Spleen (tissue), 11 donors: ENCODE measurements around the gene CFAP20. TPM values are rescaled to one million over a fixed set of nuclear protein-coding genes. Genes with fewer than 3 reads are reported as not detected.
"Not testable (repeated sequence)": the region's sequence is repeated elsewhere in the genome, so short reads cannot be mapped to it uniquely, and the experiment has no call there.

ENCODE experiments used
- DNase-seq: peaks from one replicate; pipeline ENCODE4 v3.0.0-alpha.2; 2020
- H3K27ac ChIP-seq, 8 donors: fragments of 200-600 bp; sonication (generic) in 7 of 8; 1 replicate in 4 of 8; 2 replicates in 4 of 8; pipeline versions ENCODE4 v1.5.0 to v1.8.0; 2016 to 2021; ENCODE audit warnings: inconsistent platforms in 4 of 8, mild to moderate bottlenecking in 4 of 8, moderate library complexity in 1 of 8
- H3K27me3 ChIP-seq, 7 donors: fragments of 200-600 bp; sonication (generic) in 6 of 7; replicated peaks in 1 of 7; 1 replicate in 4 of 7; 2 replicates in 3 of 7; pipeline versions ENCODE4 v1.5.0 to v1.8.0; 2016 to 2021; ENCODE audit warnings: inconsistent platforms in 3 of 7, mild to moderate bottlenecking in 1 of 7
- H3K36me3 ChIP-seq, 6 donors: fragments of 200-600 bp; sonication (generic) in 5 of 6; 1 replicate in 4 of 6; 2 replicates in 2 of 6; pipeline versions ENCODE4 v1.5.0 to v1.8.0; 2016 to 2021; ENCODE audit warnings: inconsistent platforms in 2 of 6
- H3K4me1 ChIP-seq, 6 donors: fragments of 200-600 bp; sonication (generic) in 5 of 6; 1 replicate in 3 of 6; 2 replicates in 3 of 6; pipeline versions ENCODE4 v1.5.0 to v1.8.0; 2016 to 2021; ENCODE audit warnings: inconsistent platforms in 3 of 6
- H3K4me3 ChIP-seq, 8 donors: fragments of 200-600 bp; sonication (generic) in 7 of 8; 1 replicate in 4 of 8; 2 replicates in 4 of 8; pipeline versions ENCODE4 v1.5.0 to v1.8.0; 2016 to 2021; ENCODE audit warnings: inconsistent platforms in 4 of 8, mild to moderate bottlenecking in 4 of 8, moderate library complexity in 2 of 8
- H3K9me3 ChIP-seq, 8 donors: fragments of 200-600 bp; sonication (generic) in 7 of 8; 1 replicate in 4 of 8; 2 replicates in 4 of 8; pipeline versions ENCODE4 v1.5.0 to v1.8.0; 2016 to 2021; ENCODE audit warnings: inconsistent platforms in 4 of 8
- POLR2A ChIP-seq, 3 donors: fragments of 450-650 bp; IDR thresholded peaks; one replicate each; pipeline ENCODE4 v1.5.1; 2017; ENCODE audit warnings: antibody characterized with exemption in 3 of 3, mild to moderate bottlenecking in 1 of 3
- POLR2AphosphoS5 ChIP-seq, 3 donors: sonication (generic); formaldehyde crosslinking; IDR thresholded peaks; one replicate each; pipeline ENCODE4 v1.5.1; 2017; ENCODE audit warnings: antibody characterized with exemption in 3 of 3
- WGBS, 5 donors: extraction: QIAGEN DNeasy Blood & Tissue Kit in 3 of 5; methylation state at CpG; one replicate each; pipeline versions ENCODE4 v1.1.5 to v1.1.7; 2013 to 2018; 5-methylcytosine and 5-hydroxymethylcytosine counted together
- intact Hi-C: fragments of 100-400 bp; cut with DNase I; formaldehyde crosslinking; loops from one replicate; pipeline ENCODE4 v1.15.0; 2023; ENCODE audit warnings: low total_unique reads
- polyA plus RNA-seq, 3 donors: library from polyadenylated mRNA; stranded (reverse); fragments of 200-250 nt; gene quantifications; one replicate each; pipeline ENCODE4 v1.2.1, GENCODE V29; 2013
- total RNA-seq, 7 donors: library from RNA; depleted of rRNA in 3 of 7; stranded (reverse); fragments of >200 nt in 3 of 7; fragmentation: NEBNext Ultra II Directional in 4 of 7; extraction: Animal tissue kit (Norgen Biotek cat#: 25700) in 4 of 7; gene quantifications; one replicate each; pipeline versions ENCODE4 v1.1.0 to v1.2.1, GENCODE V29; 2016 to 2021
- TF ChIP-seq, protein P1 (sequence below), 11 experiments: fragments of 200-600 bp in 7 of 11; fragments of 450-650 bp in 4 of 11; sonication (generic) in 4 of 11; IDR thresholded peaks in 8 of 11; conservative IDR thresholded peaks in 3 of 11; 1 replicate in 7 of 11; 2 replicates in 4 of 11; pipeline versions ENCODE4 v1.4.0 to v1.8.0; 2016 to 2021; ENCODE audit warnings: antibody characterized with exemption in 11 of 11, inconsistent platforms in 4 of 11, mild to moderate bottlenecking in 1 of 11
- donor health status: healthy with polysubstance abuse.
- donor health status: DM: no; HTN: no; CAD: no; lungs with moderate emphysema.
- donor health status: DM: no; HTN: no; CAD: no.
- donor health status: Bipolar disorder and iron deficiency.
- donor health status: healthy.
- donor health status: DM: no; HTN: no; CAD: no.
- donor health status: DM: yes; HTN: yes; CAD: no.

The CFAP20 gene
- total and polyA plus RNA-seq, 10 donors: 12.0 to 51.3 (median 23.8) TPM

DNA sequence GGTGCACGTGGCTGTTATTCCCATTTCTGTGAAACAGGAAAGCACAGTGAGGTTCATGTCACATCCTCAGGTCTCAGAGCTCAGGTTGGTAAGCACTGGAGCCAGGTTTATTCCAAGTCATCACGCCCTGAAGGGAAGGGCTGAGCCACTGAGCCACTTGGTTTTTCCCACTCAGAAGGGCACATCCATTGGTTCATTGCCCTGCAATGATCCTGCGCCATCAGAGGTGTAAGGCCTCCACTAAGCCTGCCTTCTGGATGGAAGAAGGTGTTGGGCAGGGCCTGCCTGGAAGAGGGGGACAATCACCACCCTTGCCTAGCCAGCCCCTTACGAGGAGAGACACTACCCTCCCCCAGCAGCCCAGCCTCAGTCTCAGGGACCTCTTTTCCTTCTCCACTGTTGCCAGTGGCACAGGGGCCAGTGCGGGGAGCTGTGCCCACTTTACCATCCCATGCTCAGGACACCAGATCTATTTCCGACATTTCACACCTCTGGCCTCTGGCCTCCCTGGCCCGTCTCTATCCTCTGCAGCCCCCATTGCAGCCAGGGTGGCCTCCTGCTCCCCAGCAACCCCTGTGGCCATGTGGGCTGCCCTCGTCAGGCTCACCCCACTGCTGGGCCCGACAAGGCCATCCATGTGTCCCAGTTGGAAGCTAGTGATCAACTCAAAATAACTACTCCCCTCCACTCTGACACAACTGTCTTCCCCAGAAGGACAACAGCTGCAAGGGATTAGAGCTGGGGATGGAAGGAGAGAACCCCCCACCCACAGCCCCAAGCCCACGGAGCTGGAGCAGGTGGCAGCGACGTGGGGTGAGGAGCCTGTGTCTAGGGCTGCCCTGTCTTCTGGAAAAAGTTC, 29.9 kb downstream of the CFAP20 start:
- 89 to 94% (median 92%) methylated on average over 11 to 12 of the region's 12 CpGs for WGBS, 5 donors
- H3K36me3 ChIP-seq: no peaks in the 10 kb centered on the region
- intact Hi-C loops: no loop called here
- DNase-seq: no peak
- H3K27me3 ChIP-seq: peaks cover 0 to 3% (median 0%) of the 10 kb centered on the region in 7 donors
- TF ChIP-seq POLR2AphosphoS5 (IDR thresholded peaks at IDR 0.05) (no peak), POLR2A (IDR thresholded peaks at IDR 0.05) (no peak)
- TF ChIP-seq, protein P1, sequence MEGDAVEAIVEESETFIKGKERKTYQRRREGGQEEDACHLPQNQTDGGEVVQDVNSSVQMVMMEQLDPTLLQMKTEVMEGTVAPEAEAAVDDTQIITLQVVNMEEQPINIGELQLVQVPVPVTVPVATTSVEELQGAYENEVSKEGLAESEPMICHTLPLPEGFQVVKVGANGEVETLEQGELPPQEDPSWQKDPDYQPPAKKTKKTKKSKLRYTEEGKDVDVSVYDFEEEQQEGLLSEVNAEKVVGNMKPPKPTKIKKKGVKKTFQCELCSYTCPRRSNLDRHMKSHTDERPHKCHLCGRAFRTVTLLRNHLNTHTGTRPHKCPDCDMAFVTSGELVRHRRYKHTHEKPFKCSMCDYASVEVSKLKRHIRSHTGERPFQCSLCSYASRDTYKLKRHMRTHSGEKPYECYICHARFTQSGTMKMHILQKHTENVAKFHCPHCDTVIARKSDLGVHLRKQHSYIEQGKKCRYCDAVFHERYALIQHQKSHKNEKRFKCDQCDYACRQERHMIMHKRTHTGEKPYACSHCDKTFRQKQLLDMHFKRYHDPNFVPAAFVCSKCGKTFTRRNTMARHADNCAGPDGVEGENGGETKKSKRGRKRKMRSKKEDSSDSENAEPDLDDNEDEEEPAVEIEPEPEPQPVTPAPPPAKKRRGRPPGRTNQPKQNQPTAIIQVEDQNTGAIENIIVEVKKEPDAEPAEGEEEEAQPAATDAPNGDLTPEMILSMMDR (IDR thresholded peaks at IDR 0.05 in 8 of 11, conservative IDR thresholded peaks at IDR 0.05 in 3 of 11): no peak
- H3K4me3 ChIP-seq: no peak overlapping the region
- H3K27ac ChIP-seq: no peak overlapping the region
- no peaks in the 10 kb centered on the region for H3K9me3 ChIP-seq
- H3K4me1 ChIP-seq: peaks cover 0 to 19% (median 6%) of the 10 kb centered on the region in 6 donors

DNA sequence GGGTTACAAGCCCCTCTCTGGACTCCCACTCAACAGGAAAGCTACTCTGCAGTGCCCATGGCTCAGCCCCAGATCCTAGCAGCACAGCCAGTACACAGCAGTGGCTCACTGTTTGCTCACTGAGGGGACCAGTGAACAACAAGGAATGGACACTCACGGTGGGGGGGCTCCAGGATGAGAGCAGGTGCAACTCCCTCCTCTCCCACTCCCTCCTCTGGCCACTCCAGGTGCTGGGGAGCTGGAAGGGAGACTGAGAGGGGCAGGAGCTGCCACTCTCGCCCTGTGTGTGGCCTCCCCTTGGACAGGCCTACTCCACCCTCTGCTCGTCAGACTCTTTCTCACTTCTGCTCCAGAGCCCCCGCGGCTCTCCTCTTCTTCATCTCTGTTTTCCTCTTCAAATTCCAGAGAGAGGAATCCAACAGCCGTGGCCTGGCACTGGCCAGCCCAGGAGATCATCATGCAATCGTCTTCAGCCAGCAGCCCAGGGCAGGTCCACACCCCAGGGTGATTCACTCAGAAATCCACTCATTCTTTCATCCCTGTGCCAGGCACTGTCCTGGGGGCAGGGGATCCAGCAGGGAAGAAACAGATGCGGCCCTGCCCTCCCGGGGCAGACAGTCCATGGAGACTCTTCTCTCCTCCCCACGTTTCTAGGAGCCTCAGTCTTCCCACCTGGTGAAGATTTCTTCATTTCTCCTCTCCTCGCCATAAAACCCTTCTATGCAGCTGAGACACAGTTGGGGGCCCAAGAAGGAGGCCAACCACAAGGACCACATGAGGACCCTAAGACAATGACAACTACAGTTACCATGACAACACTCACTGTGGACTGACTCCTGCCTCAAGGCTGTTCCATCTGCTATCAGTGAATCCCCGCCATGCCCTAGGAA, 30.7 kb downstream of the CFAP20 start:
- DNase-seq: no peak
- H3K9me3 ChIP-seq: no peaks in the 10 kb centered on the region
- H3K36me3 ChIP-seq: no peaks in the 10 kb centered on the region
- TF ChIP-seq, protein P1 (IDR thresholded peaks at IDR 0.05 in 8 of 11, conservative IDR thresholded peaks at IDR 0.05 in 3 of 11): no peak
- TF ChIP-seq POLR2AphosphoS5 (IDR thresholded peaks at IDR 0.05): no peak
- H3K27me3 ChIP-seq: peaks cover 0 to 3% (median 0%) of the 10 kb centered on the region in 7 donors
- WGBS, 5 donors: 80 to 91% (median 88%) methylated on average over 12 of the region's 12 CpGs
- H3K4me1 ChIP-seq: peaks cover 0 to 19% (median 6%) of the 10 kb centered on the region in 6 donors
- intact Hi-C loops: no loop called here
- H3K27ac ChIP-seq: no peak overlapping the region
- H3K4me3 ChIP-seq: no peak overlapping the region

DNA sequence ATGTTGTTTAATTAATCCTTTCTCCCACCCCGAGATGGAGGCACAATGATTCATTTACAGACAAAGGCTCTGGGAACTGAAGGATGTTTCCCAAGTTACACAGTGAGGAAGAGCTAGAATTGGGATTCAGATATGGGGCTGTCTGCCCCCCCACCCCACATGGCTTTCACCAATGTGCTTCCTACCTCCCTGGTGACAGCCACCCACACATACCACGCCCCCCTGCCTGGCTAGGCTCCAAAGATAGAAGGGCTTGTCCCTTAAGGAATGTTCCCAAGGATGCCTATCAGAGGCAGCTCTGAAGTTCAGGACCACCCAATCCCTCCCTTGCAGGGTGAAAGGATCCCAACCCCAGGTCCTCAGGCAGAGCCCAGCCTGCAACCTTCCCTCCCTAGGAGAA, 32.9 kb downstream of the CFAP20 start:
- no peak overlapping the region for H3K27ac ChIP-seq
- peaks cover 0 to 3% (median 0%) of the 10 kb centered on the region in 7 donors for H3K27me3 ChIP-seq
- H3K9me3 ChIP-seq: no peaks in the 10 kb centered on the region
- H3K36me3 ChIP-seq: no peaks in the 10 kb centered on the region
- TF ChIP-seq, protein P1 (IDR thresholded peaks at IDR 0.05 in 8 of 11, conservative IDR thresholded peaks at IDR 0.05 in 3 of 11): no peak
- TF ChIP-seq POLR2A (IDR thresholded peaks at IDR 0.05): no peak
- no peak for TF ChIP-seq POLR2AphosphoS5 (IDR thresholded peaks at IDR 0.05)
- WGBS, 5 donors: 68 to 86% (median 80%) methylated on average over 1 to 2 of the region's 2 CpGs
- intact Hi-C loops: no loop called here
- peaks cover 0 to 19% (median 6%) of the 10 kb centered on the region in 6 donors for H3K4me1 ChIP-seq
- no peak for DNase-seq
- H3K4me3 ChIP-seq: no peak overlapping the region

DNA sequence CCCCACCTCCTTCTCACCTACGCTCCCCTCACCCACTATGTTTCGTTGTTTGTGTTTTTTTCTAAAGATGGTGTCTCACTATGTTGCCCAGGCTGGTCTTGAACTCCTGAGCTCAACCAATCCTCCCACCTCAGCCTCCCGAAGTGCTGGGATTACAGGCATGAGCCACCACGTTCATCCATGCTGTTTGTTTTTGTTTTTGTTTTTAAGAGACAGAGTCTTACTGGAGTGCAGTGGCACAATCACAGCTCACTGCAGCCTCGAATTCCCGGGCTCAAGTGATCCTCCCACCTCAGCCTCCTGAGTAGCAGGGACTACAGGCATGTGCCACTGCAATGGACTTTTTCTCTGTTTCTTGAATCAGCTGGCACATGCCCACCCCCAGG, 33.6 kb downstream of the CFAP20 start:
- H3K4me1 ChIP-seq: peaks cover 0 to 19% (median 6%) of the 10 kb centered on the region in 6 donors
- intact Hi-C loops, DNase-seq, H3K36me3 ChIP-seq, H3K27ac ChIP-seq, H3K9me3 ChIP-seq, H3K4me3 ChIP-seq, H3K27me3 ChIP-seq: not testable (repeated sequence)
- 67 to 85% (median 71%) methylated on average over 6 of the region's 6 CpGs for WGBS, 5 donors
